Lower leg skin (tissue), 4 donors: Measurements from ENCODE around the gene MAP3K8. TPM values are rescaled to one million over a fixed set of nuclear protein-coding genes. Genes with fewer than 3 reads are reported as not detected.

Source experiments
- DNase-seq, 2 donors: peaks; one replicate each; pipeline ENCODE4 v3.0.0-alpha.2; 2019; ENCODE audit warnings: low spot score in 2 of 2
- H3K4me3 ChIP-seq: fragments of 200-600 bp; sonication (generic); 2 replicates; pipeline ENCODE4 v1.5.1; 2017; ENCODE audit warnings: mild to moderate bottlenecking, low read depth; ENCODE audit not compliant: poor library complexity, severe bottlenecking
- POLR2A ChIP-seq, 2 donors: fragments of 450-650 bp; IDR thresholded peaks; one replicate each; pipeline ENCODE4 v1.6.1; 2016 to 2017; ENCODE audit warnings: antibody characterized with exemption in 2 of 2, mild to moderate bottlenecking in 1 of 2, moderate library complexity in 1 of 2
- WGBS, 2 donors: methylation state at CpG; one replicate each; pipeline ENCODE4 v1.1.5; 2018; 5-methylcytosine and 5-hydroxymethylcytosine counted together
- intact Hi-C: fragments of 100-400 bp; cut with DNase I; formaldehyde crosslinking; loops from one replicate; pipeline ENCODE4 v1.15.0; 2023; ENCODE audit warnings: low total_unique reads
- total RNA-seq, 4 donors: library from RNA; depleted of rRNA; stranded (reverse); fragments of >200 nt; gene quantifications; one replicate each; pipeline ENCODE4 v1.1.0, GENCODE V29; 2016
- TF ChIP-seq, protein P1 (sequence below), 3 donors: fragments of 450-650 bp; IDR thresholded peaks; one replicate each; pipeline ENCODE4 v1.5.1; 2016; ENCODE audit warnings: antibody characterized with exemption in 3 of 3, mild to moderate bottlenecking in 3 of 3, moderate library complexity in 2 of 3

MAP3K8 gene
- total RNA-seq, 4 donors from 2014 or later: 27.0 to 41.8 (median 35.5) TPM

DNA sequence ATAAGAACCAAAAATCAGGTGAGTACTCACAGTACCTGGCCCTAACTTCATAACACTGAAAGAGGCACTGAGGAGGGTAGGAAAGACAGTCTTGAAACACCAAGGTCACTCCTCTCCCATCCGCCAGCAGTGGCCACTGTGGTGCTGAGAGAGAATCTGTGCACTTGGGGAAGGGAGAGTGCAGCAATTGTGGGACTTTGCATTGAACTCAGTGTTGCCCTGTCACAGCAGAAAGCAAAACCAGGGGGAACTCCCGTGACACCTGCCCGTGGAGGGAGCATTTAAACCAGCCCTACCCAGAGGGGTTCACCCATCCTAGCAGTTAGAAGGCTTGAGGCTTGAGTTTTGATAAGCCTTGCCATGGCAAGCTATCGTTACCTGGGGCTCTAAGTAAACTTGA lies 35.2 kb upstream of the MAP3K8 start:
- intact Hi-C loops: no loop called here
- 62 to 64% methylated on average over 4 of the region's 4 CpGs for WGBS, 2 donors
- no peak overlapping the region for H3K4me3 ChIP-seq

GRCh38 chr10:30403494-30403893 lies 30.5 kb upstream of the MAP3K8 start:
- 95 to 96% methylated on average over 18 of the region's 18 CpGs for WGBS, 2 donors
- H3K4me3 ChIP-seq: no peak overlapping the region
- DNase-seq: no peak
- TF ChIP-seq, protein P1, sequence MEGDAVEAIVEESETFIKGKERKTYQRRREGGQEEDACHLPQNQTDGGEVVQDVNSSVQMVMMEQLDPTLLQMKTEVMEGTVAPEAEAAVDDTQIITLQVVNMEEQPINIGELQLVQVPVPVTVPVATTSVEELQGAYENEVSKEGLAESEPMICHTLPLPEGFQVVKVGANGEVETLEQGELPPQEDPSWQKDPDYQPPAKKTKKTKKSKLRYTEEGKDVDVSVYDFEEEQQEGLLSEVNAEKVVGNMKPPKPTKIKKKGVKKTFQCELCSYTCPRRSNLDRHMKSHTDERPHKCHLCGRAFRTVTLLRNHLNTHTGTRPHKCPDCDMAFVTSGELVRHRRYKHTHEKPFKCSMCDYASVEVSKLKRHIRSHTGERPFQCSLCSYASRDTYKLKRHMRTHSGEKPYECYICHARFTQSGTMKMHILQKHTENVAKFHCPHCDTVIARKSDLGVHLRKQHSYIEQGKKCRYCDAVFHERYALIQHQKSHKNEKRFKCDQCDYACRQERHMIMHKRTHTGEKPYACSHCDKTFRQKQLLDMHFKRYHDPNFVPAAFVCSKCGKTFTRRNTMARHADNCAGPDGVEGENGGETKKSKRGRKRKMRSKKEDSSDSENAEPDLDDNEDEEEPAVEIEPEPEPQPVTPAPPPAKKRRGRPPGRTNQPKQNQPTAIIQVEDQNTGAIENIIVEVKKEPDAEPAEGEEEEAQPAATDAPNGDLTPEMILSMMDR (IDR thresholded peaks at IDR 0.05): no peak
- no peak for TF ChIP-seq POLR2A (IDR thresholded peaks at IDR 0.05)
- intact Hi-C loops: loop anchor here (5.0 kb wide), 1 partner anchor 139 kb away; no protein-coding TSS in a partner anchor

More for the DNA sequence above, 35.2 kb upstream of the MAP3K8 start:
- no peak for DNase-seq
- no peak for TF ChIP-seq POLR2A (IDR thresholded peaks at IDR 0.05)
- TF ChIP-seq, protein P1 (IDR thresholded peaks at IDR 0.05): no peak

DNA sequence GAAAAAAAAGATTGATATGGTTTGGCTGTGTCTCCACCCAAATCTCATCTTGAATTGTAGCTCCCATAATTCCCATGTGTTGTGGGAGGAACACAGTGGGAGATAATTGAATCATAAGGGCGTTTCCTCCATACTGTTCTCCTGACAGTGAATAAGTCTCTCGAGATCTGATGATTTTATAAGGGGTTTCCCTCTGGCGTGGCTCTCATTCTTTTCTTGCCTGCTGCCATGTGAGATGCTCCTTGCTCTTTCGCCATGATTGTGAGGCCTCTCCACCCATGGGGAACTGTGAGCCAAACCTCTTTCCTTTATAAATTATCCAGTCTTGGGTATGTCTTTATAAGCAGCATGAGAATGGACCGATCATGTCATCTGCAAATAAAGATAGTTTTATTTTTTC lies 29.4 kb upstream of the MAP3K8 start:
- WGBS, 2 donors: 80 to 88% methylated on average over 5 of the region's 5 CpGs
- TF ChIP-seq POLR2A (IDR thresholded peaks at IDR 0.05): no peak
- TF ChIP-seq, protein P1 (IDR thresholded peaks at IDR 0.05): no peak
- intact Hi-C loops: loop anchor here (5.0 kb wide), 1 partner anchor 138 kb away; no protein-coding TSS in a partner anchor
- H3K4me3 ChIP-seq: no peak overlapping the region
- DNase-seq: no peak

DNA sequence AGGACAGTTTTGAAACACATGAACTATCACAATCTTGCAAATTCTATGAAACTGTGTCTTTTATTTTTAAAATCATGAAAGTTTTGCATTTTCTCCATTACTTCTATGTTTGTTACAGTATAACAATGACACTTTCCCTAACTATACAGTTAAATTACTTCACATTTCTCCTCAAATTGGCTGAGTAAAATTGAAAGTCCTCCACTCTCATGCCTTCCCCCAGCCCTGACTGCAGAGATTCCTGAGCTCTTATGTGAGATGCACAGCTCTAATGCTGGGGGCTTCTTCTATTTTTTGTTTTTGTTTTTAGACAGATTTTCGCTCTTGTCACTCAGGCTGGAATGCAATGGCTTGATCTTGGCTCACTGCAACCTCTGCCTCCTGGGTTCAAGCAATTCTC lies 22.7 kb upstream of the MAP3K8 start:
- intact Hi-C loops: no loop called here
- H3K4me3 ChIP-seq: no peak overlapping the region
- no peak for DNase-seq
- TF ChIP-seq, protein P1 (IDR thresholded peaks at IDR 0.05): no peak
- TF ChIP-seq POLR2A (IDR thresholded peaks at IDR 0.05): no peak
- WGBS, 2 donors: 95 to 100% methylated on average over 1 of the region's 1 CpG

GRCh38 chr10:30412901-30413300 lies 21.1 kb upstream of the MAP3K8 start:
- H3K4me3 ChIP-seq: no peak overlapping the region
- intact Hi-C loops: no loop called here
- no peak for DNase-seq
- no peak for TF ChIP-seq POLR2A (IDR thresholded peaks at IDR 0.05)
- TF ChIP-seq, protein P1 (IDR thresholded peaks at IDR 0.05): no peak

- H3K4me3 ChIP-seq: no peak overlapping the region
- intact Hi-C loops: no loop called here
- peak in 1 of 2 donors; percentile 64 for DNase-seq
- TF ChIP-seq POLR2A (IDR thresholded peaks at IDR 0.05): no peak
- TF ChIP-seq, protein P1 (IDR thresholded peaks at IDR 0.05): peak in 2 of 3 donors; percentile 79 to 88
- WGBS, 2 donors: 31 to 35% methylated on average over 3 of the region's 3 CpGs
These were observed 19.9 kb upstream of the MAP3K8 start for GRCh38 chr10:30413996-30414576.
